ENCODE data around the gene LRRC42.
"Not testable (repeated sequence)": the region's sequence is repeated elsewhere in the genome, so short reads cannot be mapped to it uniquely, and the experiment has no call there.

LRRC42 gene

DNA sequence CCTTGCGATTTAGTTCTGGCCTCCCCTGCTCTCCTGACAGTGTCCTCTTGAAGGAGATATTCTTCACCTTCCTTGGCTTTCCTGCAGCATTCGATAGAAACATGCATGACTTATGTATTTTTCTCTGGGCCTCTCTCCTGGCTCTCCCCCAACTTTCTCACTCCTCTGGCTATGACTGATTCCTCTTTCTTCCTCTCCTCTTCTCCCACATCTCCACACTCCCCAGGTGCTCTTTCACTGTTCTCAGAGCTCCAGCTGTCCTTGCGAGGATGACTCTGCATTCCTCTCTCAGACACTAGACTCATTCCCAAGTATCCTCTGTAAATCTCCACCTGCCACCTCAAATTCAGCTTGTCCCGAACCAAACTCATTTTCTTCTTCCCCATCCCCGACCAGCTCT is 18.0 kb downstream of the LRRC42 start:
- in situ Hi-C loops (cut with HindIII; ENCODE audit: low sequenced_read_pairs), result no loop called here

DNA sequence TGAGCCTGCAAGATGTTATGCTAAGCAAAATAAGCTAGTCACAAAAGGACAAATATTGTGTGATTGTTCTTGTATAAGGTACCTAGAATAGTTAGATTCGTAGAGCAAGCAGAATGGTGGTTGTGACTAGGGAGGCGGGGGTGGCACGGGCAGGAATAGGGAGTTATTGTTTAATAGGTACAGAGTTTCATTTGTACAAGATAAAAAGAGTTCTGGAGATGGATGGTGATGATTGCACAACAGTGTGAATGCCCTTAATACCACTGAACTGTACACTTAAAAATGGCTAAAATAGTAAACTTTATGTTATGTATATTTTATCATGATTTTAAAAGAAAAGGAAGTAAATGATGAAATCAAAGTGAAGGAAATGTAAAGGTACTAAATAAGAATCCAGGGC is 20.6 kb downstream of the LRRC42 start:
- in situ Hi-C loops (cut with HindIII; ENCODE audit: low sequenced_read_pairs), result no loop called here

DNA sequence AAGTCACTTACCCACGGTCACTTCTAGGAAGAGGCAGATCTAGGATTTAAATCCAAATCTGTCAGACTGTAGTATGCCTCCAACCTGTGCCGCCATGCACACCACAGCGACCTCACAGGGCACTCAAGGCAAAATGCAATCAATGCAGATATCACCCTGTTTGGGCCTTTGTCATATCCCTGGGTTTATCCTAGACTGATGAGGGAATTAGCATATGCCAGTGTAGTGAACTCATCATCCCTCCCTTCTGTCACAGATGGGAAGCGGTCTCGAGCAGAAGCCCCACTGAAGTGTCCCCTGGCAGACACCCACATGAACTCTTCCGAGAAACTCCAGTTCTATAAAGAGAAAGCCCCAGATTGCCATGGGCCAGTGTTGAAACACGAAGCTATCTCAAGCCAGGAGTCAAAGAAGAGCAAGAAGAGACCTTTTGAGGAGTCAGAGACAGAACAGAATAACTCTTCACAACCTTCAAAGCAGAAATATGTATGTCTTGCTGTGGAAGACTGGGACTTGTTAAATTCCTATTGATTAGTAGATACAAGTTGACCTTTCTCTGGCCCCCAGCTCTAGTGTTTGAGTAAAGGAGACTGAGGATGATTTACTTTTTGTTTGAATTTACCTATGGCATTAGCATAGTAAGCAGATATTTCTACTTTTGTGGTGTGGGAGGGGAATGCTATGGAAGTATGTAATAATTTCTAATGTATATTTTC is 21.4 kb downstream of the LRRC42 start:
- in situ Hi-C loops (cut with HindIII; ENCODE audit: low sequenced_read_pairs), result no loop called here

DNA sequence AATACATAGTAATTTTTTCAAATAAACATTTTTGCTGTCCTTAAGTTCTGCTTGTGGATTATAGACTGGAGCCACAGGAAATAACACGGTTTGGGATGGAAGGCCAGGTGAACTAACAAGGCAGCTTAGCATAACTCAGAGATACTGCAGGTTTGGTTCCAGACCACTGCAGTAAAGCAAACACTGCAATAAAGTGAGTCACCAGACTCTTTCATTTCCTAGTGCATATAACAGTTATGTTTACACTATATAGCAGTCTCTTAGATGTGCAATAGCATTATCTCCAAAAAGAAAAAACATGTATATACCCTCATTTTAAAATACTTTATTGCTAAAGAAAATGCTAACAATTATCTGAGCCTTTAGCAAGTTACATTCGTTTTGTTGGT is 22.0 kb downstream of the LRRC42 start:
- in situ Hi-C loops (cut with HindIII; ENCODE audit: low sequenced_read_pairs), result no loop called here

DNA sequence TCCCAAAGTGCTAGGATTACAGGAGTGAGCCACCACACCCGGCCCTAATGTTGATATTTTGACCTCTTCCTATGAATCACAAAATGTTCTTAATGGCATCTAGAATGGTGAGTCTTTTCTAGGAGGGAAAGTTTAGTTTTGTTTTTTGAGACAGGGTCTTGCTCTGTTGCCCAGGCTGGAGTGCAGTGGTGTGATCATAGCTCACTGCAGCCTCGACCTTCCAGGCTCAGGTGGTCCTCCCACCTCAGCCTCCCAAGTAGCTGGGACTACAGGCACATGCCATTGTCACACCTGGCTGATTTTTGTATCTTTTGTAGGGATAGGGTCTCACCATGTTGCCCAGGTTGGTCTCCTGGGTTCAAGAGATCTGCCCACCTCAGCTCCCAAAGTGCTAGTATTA is 23.2 kb downstream of the LRRC42 start:
- in situ Hi-C loops (cut with HindIII; ENCODE audit: low sequenced_read_pairs), result not testable (repeated sequence)

DNA sequence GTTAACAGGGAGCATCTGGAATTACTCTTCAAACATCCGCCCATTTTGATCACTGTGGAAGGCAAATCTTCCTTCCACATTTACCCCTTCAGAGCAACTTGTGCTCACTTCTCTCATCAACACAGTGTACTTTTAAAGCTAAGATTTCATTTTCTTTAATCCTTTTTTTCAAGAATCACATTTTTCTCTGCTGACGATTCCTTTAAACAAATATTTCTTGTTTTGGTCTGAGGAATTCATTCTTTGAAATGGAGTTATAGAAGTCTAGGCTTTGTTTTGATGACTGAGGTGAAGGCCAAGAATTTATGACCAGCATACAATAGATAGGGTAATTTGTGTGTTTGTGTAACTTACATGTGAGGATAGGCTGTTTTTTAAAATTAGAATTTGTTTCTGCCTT is 25.6 kb downstream of the LRRC42 start:
- in situ Hi-C loops (cut with HindIII; ENCODE audit: low sequenced_read_pairs), result no loop called here

DNA sequence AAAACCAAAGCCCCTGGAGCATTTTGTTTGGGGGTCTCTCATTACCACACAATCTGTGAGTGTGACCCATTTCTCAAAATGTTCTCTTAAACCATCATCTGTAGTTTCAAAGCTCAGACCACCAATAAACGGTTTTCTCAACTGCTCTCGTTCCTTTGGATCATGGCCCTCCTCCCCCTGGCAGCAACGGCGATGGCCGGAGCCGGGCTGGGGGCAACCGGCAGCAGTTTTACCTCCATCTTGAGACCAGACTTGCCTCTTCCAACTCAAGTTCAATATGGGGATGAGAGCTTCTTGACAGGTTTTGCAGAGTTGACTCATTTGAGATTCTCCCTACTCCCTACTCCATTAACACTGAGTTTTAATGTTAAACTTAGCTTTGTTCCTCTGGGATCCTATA is 29.7 kb downstream of the LRRC42 start:
- in situ Hi-C loops (cut with HindIII; ENCODE audit: low sequenced_read_pairs), result no loop called here

DNA sequence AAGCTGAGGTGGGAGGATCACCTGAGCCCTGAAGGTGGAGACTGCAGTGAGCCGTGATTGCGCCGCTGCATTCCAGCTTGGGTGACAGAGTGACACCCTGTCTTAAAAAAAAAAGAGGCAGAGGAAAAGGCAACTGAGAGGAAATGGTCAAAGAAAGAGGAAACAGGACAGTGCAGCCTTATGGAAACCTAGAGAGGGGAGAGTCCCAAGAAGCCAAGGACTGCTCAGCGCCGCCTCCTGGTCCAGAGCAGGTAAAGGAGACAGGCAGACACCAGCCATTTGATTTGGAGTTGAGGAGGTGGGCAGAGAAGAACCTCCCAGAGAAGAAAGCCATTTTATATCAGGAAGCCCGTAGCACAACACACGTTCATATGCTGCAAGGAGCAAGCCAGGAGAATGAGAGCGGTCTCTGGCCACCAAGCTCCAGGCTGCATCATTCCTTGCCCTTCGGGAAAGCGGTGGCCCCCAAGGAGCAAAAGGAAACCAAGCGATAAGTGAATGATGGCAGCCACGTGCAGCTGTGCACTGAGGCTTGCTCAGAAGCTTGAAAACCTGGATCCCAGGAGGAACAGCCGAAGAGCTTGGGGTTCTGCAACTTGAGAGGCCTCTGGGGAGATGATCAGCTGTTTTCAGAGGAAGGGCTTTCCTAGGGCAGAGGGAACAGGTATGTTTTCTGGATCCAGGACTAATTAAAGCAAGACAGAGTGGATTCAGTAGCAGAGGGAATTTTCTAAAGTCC is 33.7 kb downstream of the LRRC42 start:
- in situ Hi-C loops (cut with HindIII; ENCODE audit: low sequenced_read_pairs), result no loop called here

DNA sequence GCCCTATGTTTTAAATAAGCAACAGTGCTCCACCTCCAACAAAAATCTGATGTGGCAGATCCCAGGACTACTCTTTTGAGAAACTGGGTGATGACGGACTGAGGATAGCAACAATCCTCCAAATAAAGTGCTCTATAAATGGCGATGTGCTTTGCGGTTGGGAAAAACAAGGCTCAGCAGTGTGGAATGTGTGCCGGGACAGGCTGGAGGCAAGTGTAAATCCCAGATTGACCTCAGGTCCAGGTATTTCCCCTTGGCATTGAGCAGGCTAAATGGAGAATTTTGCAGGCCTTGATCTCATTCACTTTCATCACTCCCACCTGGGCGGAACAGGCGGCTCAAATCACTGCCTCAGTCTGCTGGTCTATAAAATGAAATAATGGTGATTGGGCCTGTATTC is 35.1 kb downstream of the LRRC42 start:
- in situ Hi-C loops (cut with HindIII; ENCODE audit: low sequenced_read_pairs), result no loop called here

DNA sequence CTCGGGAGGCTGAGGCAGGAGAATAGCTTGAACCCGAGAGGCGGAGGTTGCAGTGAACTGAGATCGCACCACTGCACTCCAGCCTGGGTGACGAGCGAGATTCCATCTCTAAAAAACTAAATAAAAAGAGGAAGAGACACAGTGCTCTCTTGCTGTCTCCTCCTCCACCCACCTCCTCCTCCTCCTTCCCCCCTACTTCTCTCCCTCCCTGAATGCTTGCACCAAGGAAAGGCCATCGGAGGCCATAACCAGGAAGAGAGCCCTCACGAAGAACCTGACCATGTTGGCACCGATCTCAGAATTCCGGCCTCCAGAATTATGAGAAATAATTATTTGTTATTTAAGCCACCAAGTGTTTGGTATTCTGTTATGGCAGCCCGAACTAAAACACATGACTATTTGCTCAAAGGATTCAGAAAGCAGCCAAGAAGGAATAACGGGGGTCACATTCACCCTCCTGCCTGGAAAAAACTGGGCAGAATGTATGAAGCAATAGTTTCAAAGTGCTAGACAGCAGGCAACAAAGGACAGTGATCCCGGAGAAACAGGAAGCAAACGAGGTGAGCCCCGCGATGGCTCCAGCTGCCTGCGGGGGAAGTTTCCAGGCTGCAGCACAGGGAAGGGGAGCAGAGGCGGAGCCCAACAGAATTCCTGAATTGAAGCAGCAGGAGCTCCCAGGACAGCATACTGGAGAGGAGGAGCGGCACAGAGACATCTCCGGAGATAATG is 36.0 kb downstream of the LRRC42 start:
- in situ Hi-C loops (cut with HindIII; ENCODE audit: low sequenced_read_pairs), result no loop called here

DNA sequence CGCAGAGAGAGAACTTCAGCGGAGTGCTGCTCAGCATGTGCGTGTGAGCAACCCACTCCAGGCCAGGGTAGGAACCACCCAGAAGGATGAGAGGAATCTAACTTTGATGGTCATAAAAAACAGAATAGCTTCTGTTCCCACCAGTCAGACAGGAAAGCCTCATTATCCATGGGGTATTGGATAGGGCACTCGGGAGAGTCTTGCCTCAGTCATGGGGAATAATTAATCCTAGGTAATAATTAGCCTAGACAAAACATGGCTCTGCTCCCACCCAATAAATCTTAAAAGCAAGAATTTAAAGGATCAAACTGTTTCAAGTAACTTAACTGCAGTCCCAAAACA is 36.6 kb downstream of the LRRC42 start:
- in situ Hi-C loops (cut with HindIII; ENCODE audit: low sequenced_read_pairs), result no loop called here

DNA sequence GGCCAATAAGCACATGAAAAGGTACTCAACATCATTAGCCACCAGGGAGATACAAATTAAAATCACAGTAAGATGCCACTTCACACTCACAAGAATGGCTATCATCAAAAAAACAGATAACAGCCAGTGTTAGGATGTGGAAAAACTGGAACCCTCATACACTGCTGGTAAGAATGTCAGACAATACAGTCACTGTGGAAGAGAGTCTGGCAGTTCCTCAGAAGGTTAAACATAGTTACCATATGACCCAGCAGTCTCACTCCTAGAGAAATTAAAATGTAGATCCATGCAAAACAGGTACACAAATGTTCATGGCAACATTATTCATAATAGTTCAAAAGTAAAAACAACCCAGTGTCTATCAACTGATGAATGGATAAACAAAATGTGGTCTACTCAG is 38.6 kb downstream of the LRRC42 start:
- in situ Hi-C loops (cut with HindIII; ENCODE audit: low sequenced_read_pairs), result no loop called here

DNA sequence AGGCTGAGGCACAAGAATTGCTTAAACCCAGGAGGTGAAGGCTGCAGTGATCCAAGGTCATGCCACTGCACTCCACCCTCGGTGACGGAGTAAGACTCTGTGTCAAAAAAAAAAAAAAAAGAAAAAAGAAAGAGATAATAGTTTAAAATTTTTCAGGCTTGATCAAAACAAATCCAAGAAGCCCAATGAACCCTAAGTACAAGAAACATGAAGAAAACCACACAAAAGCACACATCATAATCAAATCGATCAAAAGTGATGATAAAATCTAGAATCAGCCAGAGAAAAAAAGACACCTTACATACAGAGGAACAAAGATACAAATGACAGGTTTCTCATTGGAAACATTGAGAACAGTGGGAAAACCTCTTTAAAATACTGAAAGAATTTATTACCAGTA is 40.3 kb downstream of the LRRC42 start:
- in situ Hi-C loops (cut with HindIII; ENCODE audit: low sequenced_read_pairs), result no loop called here

DNA sequence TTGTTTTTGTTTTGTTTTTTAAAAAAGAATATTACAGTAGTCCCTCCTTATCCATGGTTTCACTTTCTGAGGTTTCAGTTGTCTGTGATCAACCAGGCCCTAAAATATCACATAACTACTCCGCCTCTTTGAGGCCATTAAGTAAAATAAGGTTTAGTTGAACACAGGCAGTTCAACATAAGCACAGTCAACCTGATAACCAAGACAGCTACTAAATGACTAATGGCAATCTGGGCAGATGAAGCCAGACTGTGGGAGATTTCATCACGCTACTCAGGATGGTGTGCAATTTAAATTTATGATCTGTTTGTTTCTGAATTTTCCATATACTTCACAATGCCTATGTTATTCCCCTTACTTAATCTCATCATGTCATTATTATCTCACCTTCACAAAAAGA is 41.7 kb downstream of the LRRC42 start:
- in situ Hi-C loops (cut with HindIII; ENCODE audit: low sequenced_read_pairs), result no loop called here

DNA sequence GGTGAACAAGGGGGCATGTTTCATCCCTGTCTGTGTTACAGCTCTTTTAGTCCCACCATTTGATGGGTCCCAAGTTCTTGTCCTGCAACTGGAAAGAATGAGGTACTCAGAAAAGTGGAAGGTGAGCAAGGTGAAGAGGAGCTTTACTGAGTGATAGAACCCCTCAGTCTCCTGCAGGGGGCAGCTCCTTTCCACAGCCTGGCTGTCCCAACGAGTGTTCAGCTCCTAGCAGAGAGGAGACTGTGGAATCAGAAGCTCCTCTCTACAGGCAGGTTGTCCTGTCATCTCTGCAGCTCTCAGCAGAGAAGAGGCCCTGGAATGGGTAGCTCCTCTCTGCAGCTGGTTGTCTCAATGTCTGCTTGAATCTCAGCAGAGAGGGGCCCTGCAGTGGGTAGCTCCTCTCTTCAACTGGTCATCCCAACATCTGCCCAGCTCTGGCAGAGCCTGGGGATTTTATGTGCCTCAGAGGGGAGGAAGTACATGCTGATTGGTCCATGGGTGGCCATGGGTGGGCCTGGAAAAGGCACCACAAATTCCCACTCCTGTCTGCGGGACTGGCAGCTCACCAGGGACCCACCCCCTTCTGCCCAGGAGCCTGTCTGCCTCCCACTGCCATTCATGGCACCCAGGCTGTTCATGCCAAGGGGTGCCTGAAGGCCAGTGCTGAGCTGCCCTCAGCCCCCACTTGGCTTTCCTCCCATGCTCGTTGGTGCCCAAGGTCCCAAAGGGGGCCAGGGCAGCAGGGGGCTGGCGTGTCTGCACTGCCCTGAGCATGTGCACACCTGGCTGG is 46.1 kb downstream of the LRRC42 start:
- in situ Hi-C loops (cut with HindIII; ENCODE audit: low sequenced_read_pairs), result no loop called here

DNA sequence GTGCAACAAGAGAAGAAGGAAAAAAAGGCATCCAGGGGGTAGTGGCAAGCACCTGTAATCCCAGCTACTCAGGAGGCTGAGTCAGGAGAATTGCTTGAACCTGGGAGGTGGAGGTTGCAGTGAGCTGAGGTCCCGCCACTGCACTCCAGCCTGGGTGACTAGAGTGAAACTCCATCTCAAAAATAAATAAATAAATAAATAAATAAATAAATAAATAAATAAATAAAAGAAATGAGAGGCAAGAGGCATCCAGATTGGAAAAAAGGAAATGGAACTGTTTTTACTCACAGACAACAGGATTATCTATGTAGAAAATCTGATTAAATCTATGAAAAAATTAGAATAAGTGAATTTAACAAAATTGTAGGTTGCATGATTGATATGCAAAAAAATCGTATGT is 48.4 kb downstream of the LRRC42 start:
- in situ Hi-C loops (cut with HindIII; ENCODE audit: low sequenced_read_pairs), result not testable (repeated sequence)

DNA sequence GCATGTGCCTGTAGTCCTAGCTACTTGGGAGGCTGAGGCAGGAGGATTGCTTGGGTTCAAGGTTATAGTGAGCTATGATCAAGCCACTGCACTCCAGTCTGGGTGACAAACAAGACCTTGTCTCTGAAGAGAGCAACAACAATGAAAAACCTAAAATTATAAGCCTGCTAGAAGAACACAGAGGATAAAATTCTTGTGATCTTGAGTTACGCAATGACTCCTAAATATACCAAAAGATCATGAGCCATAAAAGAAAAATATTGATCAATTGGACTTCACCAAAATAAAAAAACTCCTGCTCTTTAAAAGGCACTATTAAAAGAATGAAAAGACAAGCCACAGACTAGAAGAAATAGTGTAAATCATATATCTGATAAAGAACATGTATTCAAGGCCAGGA is 49.5 kb downstream of the LRRC42 start:
- in situ Hi-C loops (cut with HindIII; ENCODE audit: low sequenced_read_pairs), result no loop called here

DNA sequence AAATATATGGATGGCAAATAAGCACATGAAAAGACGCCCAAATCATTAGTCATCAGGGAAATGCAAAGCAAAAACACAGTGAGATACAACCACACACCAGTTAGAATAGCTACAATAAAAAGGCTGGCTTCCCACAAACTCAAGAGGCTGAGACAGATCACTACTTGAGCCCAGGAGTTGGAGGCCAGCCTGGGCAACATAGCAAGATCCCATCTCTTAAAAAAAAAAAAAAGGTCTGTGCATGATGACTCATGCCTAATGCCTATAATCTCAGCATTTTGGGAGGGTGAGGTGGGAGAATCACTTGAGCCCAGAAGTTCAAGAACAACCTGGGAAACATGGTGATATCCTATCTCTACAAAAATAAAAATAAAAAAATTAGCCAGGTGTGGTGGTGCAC is 52.1 kb downstream of the LRRC42 start:
- in situ Hi-C loops (cut with HindIII; ENCODE audit: low sequenced_read_pairs), result no loop called here

DNA sequence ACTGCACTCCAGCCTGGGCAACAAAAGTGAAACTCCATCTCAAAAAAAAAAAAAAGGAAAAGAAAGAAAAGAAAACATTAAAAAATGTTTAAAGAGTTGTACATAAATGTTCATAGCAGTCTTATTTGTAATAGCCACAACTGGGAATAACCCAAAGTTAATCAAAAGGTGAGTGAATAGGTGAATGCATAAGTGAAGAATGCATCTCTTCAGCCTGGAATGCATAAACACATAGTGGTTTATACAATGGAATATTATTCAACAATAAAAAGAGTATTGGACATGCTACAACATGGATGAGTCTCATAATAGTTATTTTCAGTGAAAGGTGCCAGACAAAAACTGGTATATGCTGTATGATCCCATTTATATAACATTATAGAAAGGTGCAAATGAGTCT is 53.8 kb downstream of the LRRC42 start:
- in situ Hi-C loops (cut with HindIII; ENCODE audit: low sequenced_read_pairs), result no loop called here

DNA sequence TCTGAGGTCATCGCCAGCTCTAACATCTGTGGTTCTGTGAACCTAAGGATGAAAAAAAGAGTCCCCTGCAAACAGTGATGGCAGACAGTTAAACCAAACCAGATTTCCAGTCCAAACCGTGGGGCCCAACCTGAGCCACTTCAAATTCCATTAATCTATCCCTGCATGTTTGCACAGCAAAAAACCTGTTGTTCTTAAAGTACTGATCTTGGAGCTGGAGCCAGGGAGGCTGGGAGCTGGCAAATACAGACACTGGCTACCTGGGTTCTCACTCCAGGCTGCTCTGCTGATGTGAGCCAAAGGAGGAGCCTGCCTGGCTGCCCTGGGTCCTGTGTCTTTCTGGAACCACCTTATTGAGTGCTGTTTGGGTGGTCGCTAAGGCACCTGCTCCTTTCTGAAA is 55.4 kb downstream of the LRRC42 start:
- in situ Hi-C loops (cut with HindIII; ENCODE audit: low sequenced_read_pairs), result no loop called here

DNA sequence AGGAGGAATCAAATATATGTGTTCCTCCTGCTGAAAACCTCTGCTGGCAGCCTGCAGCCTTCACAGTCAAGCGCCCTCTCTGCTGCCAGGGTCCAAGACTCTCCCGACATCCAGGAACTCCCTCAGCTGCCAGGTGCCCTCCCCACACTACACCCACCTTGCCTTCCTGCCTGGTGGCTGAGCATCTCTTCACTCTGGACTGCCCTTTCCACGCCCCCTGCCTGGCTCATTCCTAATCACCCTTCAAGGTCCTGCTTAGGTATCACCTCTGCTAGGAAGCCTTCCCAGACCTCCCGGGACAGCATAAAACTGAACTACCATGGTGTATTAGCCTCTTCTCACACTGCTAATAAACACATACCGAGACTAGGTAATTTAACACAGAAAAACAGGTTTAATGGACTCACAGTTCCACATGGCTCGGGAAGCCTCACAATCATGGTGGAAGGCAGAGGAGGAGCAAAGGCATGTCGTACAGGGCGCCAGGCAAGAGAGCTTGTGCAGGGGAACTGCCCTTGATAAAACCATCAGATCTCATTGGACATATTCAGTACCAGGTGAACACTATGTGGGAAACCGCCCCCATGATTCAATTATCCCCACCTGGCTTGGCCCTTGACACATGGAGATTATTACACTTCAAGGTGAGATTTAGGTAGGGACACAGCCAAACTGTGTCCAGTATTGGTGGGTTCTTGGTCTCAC is 56.5 kb downstream of the LRRC42 start:
- in situ Hi-C loops (cut with HindIII; ENCODE audit: low sequenced_read_pairs), result no loop called here
